HG03175 (cell line): ENCODE data around the gene WNK4.
"Not testable (repeated sequence)": the region's sequence is repeated elsewhere in the genome, so short reads cannot be mapped to it uniquely, and the experiment has no call there.

Source experiments
- ATAC-seq: cut with Tn5 transposase; IDR thresholded peaks from one replicate; pipeline ENCODE4 v1.9.1; 2021; ENCODE audit warnings: mild to moderate bottlenecking, moderate library complexity; ENCODE audit not compliant: unreplicated experiment

The WNK4 gene

DNA sequence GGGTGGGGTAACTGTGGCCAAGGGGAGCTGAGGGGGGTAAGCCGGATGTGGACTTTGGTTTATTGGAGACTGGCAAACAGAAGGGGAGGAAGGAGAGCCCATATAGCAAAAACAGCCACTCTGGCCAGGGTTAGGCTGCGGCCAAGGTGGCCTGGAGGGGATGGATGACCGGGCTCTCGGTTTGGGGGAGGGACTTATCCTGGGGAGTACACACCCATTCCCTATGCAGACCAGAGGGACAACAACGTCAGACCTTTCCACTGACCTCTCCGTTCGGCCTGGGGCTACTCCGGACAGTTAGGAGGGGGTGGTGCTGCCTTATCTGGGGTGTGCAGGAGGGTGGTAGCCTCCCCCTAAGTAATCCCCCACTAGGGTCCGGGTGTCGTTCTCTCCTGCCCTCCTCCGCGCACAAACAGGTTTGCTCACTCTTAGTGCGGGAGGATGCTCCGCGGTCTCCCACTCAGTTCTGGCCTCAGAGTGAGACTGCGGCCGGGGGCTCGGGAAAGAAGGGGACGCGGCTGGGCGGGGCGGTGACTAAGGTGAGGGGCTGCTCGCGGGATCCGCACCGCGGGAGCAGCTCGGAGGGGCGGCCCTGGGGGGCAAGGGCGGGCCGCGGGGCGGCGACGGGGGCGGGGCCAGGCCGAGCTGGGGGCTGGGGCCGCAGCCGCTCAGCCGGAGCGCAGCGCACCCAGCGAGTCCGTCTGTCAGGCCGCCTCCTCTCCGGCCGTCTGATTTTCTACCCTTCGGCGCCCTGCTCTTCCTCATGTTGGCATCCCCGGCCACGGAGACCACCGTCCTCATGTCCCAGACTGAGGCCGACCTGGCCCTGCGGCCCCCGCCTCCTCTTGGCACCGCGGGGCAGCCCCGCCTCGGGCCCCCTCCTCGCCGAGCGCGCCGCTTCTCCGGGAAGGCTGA, at the start of gene WNK4:
TSS of gene WNK4 (plus strand) at position 675 of the 915 bp plus-strand sequence. CDS start at position 764, 89 bp downstream.
- no peak for ATAC-seq

DNA sequence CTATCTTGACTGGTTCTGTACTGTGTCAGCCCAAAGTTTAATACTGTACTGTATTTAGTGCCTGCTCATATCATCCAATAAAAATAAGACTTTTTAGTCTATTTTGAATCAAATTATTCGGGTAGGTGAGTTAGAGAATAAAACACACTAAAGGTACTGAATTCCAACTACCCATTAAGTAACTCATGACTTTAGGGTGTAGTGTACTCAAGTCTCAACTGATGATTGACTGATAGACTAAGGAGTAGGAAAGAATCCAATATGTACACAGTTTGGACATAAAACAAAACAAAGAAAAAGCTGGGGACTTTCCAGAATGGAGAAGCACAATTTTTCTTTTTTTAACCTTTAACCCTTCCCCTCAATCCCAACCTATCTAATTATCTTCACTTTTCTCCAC, 39.7 kb upstream of the WNK4 start:
- no peak for ATAC-seq

DNA sequence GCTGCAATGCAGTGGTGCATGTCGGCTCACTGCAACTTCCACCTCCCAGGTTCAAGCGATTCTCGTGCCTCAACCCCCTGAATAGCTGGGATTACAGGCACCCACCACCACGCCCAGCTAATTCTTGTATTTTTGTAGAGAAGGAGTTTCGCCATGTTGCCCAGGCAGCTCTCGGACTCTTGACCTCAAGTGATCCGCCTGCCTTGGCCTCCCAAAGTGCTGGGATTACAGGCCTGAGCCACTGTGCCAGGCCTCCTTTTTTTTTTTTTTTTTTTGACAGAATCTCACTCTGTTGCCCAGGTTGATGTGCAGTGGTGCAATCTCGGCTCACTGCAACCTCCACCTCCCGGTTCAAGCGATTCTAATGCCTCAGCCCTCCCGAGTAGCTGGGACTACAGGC, 37.5 kb upstream of the WNK4 start:
- not testable (repeated sequence) for ATAC-seq

DNA sequence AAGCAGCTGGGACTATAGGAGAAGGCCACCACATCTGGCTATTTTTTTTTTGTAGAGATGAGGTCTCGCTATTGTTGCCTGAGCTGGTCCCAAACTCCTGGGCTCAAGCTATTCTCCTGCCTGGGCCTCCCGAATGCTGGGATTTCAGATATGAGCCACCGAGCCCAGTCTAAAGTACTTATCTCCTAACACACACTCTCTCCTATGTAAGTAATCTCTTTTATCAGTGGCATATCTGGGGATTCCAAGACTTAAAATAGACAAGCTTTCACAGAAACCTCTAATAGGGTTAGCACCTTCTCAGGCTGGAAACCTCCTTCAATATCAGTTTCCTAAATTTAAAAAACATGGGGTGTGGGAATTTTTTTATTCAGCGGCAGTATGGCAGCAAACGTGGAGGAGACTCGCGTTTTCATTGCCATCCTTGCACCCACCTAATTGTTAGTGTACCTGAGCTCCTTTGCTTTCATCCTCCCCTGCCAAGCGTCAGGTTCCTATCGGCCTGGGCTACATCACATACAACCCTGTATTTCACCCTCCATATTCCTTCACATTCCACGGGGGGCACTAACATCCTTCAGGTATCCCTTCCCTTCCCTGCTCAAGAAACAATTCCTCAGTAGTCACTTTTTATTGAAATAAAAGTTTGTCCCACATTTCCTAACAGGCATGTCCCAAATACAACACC, 36.7 kb upstream of the WNK4 start:
- no peak for ATAC-seq

DNA sequence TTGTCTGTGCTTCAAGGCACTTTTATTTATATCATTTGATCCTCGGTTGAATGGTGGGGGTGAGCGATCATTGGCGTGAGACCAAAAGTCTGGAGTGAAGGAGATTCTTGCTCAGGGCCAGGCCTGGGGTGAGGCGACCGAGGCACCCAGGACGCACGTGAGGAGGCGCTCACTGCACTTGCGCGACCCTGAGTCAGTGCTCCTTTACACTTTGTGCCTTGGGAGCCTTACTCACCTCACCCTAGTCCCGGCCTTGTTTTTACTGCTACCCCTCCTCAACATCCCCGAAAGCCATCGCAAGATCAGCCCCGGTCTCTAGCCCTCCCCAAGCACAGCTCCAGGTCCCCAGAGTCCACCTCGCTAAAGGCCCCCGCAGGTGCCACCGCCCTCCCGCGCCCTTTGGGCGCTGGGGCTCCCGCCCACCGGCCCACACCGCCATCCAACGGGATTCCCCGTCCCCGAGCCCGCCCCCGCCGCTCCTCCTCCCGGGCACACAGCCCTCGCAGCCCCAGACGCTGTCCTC, 36.1 kb upstream of the WNK4 start:
- ATAC-seq, result peak; percentile 56

DNA sequence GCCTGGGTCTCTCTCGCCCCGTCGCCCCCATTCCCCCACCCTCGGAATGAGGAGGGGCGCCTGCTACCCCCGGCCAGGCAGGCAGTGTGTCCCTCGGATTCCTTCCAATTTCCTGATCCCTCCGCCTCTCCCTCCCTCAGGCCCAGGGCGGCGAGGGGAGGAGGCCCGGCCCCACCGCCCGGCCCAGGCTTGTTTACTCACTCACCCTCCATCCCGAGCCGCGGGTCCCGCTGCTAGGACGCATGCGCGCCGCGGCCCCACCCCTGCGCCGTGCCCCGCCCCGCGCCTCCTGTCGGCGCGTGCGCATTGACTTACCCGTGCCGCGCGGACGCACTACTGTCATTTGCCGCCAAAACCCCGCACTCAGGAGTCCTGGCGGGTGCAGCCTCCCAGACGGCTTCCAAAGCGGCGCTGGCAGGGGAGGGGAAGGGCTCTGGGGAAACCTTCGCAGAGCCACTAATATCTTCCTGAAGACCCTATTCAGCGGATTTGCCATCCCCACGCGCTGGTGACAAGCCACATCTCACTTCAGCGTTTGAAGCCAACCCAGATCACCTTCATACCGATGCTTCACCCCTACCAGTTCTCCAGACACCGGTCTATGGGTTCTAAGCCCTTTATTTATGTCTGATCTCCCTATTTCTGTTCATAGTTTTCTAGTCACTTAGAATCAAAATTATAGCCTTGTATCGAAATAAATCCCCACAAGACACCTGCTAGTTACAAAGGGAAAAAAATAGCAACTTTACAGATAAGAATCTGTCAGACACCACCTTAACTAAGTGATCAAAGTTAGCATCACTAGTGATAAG, 35.4 kb upstream of the WNK4 start, which contains the start of gene EZH1:
TSS of gene EZH1 (minus strand) at position 235 of the 812 bp plus-strand sequence. CDS start 16,099 bp downstream, outside the sequence.
- peak; percentile 90 for ATAC-seq

DNA sequence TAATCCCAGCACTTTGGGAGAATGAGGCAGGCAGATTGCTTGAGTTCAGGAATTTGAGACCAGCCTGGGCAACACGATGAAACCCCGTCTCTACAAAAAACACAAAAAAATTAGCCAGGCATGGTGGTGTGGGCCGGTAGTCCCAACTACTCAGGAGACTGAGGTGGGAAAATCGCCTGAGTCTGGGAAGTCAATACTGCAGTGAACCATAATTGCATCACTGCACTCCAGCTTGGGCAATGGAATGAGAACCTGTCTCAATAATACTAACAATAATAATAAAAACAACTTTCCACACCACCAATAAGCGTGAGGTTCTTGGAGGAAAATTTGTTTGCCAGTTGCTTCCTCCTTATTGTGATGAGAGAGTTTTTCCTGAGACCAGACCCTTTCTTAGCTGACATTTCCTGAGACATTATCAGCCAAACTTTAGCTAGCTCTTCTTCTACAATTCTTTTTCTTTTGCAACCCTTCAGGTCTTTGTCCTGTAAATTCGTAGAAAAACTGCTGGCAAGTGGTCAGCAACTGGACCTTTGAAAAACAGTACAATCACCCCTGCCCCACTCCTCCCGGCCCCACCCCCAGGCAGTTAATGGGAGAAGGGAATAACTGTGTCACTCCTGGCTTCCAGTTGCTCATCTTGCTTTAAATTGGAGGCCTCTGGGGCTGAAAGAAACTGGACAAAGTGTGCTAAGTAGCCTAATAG, 32.1 kb upstream of the WNK4 start:
- no peak for ATAC-seq

DNA sequence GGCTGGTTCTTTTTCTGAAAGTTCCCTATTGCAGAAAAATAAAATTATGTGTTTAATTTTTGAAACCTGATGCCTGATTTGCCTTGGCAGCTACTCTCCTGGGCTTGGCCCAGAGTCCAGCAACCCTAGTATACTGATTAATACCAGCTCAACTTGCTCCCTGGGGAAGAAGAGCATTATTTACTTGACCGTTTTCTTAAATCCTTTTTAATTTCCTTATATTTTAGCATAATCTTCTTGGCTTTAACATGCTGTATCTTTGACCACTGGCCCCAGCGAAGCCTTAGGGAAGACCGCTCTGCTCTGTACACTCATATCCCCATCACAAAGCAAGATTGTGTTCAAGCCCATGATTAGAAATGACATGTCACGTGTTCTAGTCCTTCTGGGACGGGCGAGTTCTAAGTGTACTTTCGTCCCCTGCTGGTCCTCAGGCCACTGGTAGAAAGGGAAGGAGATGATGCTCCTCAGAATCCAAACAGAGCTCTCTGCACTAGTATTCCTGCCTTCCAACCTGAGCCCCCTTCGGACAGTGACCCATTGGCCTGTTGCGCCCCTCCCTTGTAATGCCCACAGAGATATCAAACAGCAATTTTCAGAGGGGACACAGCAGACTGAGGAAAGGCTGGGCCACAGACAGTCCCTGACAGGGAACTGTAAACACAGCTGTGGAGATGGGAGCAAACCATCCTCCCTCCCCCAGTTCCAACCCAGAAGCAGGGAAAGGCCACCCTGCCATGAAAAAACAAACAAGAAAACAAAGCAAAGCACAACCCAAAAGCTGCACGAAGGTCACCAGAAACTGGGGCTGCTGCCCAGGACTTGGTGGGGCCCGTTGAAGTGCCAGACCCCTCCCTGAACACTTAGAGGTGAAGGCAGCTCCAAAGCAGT, 31.3 kb upstream of the WNK4 start:
- ATAC-seq, result no peak

DNA sequence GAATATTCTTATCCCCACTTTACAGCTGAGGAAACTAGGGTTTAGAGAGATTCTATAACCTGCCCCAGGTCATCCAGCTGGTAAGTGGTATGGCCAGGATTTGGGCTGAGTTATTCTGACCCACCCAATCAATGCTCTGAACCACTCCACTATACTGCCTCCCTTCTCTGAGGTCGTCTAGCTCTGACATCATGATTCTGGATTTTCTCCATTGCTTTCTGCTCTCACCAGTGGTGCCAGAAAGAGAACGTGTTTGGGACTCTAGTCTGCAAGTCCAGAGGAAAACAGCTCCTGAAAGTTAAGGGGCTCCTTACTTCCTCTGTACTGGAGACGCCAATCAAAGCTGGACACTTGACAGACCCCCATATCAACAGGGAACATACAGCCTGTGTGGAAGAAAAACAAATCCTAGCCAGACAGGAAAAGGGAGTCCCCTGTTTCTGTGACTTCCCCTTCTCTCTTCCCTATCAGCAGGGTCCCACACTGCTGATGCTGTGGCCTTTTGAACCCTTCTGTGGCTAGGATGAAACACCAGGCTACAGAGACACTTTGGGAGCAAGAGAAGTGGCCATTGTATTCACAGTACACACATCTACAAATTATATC, 29.6 kb upstream of the WNK4 start:
- no peak for ATAC-seq

DNA sequence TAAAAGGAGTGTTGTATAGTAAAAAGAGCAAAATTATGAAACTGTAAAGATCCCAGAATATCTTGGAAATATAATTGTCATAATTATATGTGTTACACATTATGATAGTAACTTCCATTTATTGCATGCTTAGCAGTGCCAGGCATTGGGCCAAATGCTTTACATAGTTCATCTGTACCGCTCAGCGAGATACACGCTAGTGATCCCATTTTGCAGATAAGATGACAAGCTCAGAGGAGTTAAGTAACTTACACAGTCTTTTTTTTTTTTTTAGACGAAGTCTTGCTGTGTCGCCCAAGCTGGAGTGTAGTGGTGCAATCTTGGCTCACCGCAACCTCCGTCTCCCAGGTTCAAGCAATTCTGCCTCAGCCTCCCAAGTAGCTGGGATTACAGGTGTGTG, 28.8 kb upstream of the WNK4 start:
- no peak for ATAC-seq

DNA sequence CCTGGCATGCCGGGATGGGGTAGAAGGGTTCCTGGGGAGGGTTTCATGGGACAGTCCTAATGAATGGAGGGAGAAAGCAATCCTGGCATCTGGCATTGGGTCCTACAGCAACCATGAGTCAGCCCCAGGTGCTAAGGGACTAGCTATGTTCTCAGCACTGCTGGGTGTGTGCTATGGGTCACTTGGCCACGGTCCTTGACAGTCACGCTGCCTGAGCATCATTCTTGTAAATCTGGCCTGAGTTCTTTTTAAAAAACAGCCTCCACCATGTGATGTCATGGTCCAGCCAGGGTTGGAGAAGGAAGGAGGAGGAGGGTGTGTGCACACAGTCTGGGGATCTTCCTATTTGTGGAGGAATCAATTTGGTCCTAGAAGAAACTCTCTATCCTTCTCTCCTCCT, 25.6 kb upstream of the WNK4 start:
- ATAC-seq, result no peak

DNA sequence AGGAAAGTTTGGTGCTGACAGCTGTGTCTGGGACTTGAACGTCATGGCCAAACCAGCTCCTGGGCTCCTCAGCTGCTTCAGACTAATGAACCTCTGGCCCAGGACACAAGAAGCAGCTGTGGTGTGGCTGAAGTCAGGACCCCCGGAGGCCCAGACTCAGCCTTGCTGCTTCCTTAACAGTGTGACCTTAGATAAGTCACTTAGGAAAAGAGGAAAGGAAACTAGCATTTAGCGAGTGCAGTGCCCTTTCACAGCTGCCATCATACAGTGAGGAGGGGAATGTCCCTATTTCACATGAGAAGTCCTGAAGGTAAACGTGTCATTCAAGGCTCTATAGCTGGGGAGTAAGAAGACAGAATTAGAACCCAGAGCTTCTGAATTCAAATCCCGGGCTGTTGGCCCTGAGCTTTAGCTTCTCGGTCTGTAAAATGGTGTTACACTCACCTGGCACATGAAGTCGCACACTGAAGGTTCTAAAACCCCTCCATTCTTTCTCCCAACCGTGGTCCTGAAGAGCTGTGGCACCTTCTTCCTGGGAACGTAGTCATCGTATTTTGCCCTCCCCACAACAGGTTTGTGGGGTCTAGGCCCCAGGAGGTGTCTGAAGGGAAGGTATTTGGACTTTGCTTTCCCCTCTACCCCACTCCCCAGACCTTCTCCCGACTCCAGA, 20.3 kb upstream of the WNK4 start:
- no peak for ATAC-seq

DNA sequence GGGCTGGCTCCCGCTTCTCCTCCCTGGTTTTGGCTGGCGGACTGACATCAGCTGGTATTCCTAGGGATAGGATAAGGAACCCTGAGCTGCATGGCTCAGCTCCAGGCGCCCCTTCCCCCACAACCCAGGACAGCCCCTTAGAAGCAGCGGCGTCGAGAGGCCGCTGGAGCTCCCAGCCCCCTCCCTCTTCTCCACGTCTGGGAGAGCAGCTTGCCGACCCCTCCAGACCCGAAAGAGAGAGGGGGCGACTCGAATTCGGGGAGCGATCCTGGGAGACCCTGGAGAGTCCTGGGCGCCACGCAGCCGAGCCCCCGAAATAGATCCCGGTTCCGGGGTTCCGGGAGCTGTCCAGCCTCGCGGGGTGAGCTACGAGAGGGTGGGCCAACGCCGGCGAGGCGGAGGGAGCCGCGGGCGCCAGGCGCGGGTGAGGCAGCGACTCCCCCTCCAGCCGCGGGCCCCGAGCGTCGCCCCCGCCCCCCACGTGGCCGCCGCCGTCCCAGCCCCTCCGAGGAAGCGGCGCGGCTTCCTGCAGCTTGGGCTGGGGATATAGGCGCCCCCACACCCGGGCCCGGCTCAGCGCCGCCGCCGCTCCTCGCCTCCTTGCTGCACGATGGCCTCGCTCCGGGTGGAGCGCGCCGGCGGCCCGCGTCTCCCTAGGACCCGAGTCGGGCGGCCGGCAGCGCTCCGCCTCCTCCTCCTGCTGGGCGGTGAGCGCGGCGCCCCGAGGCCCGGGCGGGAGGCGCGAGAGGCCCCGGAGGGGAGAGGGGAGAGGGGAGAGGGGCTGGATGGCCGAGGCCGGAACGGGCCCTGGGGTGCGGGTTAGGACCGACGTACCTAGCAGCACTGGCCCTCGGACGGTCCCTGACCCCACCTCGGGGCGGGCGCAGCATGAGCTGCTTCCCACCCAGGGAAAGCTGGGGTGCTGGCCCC, 19.5 kb upstream of the WNK4 start, which contains the start of gene RAMP2:
TSS of gene RAMP2 (plus strand) at position 576 of the 930 bp plus-strand sequence. CDS start at position 611, 35 bp downstream.
- no peak for ATAC-seq

DNA sequence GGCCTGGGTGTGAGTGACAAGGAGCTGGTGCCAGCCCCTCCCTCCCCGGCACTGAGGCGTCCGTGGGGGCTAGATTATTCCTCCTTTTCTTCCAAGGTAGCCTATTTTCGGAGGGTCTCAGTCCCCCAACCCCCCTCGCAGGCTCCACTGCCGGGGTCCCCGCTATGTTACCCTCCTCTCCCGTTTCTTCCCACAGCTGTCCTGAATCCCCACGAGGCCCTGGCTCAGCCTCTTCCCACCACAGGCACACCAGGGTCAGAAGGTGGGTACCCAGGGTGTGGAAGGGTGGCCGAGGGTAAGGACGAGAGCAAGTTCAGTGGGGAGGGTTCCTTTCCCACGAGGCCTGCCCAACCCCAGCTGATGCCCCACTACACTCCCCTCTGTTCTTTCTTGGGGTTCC, 18.8 kb upstream of the WNK4 start:
- no peak for ATAC-seq

DNA sequence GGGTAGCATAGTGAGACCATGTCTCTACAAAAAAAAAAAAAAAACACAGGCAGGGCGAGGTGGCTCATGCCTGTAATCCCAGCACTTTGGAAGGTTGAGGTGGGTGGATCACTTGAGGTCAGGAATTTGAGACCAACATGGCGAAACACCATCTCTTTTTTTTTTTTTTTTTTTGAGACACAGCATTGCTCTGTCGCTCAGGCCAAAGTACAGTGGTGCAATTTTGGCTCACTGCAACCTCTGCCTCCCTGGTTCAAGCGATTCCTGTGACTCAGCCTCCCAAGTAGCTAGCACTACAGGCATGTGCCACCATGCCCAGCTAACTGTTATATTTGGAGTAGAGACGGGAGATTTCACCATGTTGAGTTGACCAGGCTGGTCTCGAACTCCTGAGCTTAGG, 14.3 kb upstream of the WNK4 start:
- ATAC-seq, result no peak

DNA sequence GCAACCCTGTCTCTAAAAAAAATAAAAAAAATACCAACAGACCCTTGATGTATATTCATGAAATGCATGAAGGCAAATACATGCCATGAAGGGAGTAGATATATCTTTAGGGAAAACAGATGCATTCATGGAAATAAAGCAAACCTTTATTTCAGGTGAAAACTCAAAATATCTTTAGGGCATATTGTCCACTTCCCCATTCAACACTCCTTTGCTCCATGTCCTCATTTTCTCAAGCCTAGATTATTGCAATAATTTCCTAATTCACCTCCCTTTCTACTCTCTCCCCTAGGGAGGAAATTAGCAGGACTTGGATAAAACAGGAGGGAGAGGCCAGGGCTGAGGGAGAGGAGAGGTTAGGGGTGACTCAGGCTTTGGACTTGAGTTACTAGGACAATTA, 12.9 kb upstream of the WNK4 start:
- no peak for ATAC-seq

DNA sequence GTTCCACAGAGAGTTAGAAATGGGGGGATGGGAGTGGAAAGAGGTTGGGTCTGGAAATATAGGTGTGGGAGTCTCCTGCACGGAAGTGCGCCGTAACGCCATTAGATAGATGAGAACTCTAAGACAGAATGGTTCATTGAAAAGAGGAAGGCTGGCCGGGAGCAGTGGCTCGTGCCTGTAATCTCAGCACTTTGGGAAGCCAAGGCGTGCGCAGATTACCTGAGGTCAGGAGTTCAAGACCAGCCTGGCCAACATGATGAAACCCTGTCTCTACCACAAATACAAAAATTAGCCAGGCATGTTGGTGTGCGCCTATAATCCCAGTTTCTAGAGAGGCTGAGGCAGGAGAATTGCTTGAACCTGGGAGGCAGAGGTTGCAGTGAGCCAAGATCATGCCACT, 12.4 kb upstream of the WNK4 start:
- ATAC-seq, result not testable (repeated sequence)
